Measurements from ENCODE around the gene ZNRF1. TPM values are rescaled to one million over a fixed set of nuclear protein-coding genes. Genes with fewer than 3 reads are reported as not detected.
A peak's percentile ranks its signal among the peaks of the same experiment; 100 is the strongest.

ZNRF1 gene
- total RNA-seq, 1 donor from 2014 or later = 115 TPM

GRCh38 chr16:75093598-75094540 lies 95.0 kb downstream of the ZNRF1 start:
- Mint-ChIP-seq H3K27me3 (ENCODE audit: unreplicated experiment) (peaks cover 9% of the 10 kb centered on the region), H3K9me3 (ENCODE audit: unreplicated experiment) (no peaks in the 10 kb centered on the region), H3K4me1 (ENCODE audit: unreplicated experiment) (peaks cover 47% of the 10 kb centered on the region), H3K36me3 (ENCODE audit: low read depth, unreplicated experiment) (peaks cover 31% of the 10 kb centered on the region), H3K4me3 (ENCODE audit: unreplicated experiment) (peak overlapping the region; percentile 31), H3K27ac (ENCODE audit: unreplicated experiment) (no peak overlapping the region)
- DNase-seq (ENCODE audit: low spot score) = no peak
- TF ChIP-seq CTCF (IDR thresholded peaks at IDR 0.05; ENCODE audit: unreplicated experiment) = no peak

DNA sequence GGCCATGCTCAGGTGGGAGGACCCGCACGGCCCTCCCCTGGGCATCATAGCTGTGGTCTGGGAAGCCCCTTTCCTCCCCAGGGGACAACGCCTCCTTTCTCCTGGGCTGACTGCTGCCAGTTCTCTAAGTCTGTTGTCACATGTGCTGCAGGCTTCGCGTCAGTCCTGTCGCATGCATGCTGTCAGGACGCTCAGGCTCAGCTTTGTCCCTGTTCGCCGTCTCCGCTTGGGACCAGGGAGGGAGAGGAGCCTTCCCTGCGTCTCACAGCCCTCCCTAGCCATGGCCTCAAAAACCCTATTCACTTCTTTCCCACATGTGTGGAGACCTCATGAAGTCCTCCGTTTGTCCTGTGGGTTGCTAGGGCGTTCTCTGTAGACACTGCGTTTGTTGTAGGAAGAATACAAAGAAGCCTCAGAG lies 96.4 kb downstream of the ZNRF1 start:
- no peak overlapping the region for H3K27ac Mint-ChIP-seq (ENCODE audit: unreplicated experiment)
- peaks cover 32% of the 10 kb centered on the region for H3K36me3 Mint-ChIP-seq (ENCODE audit: low read depth, unreplicated experiment)
- peaks cover 16% of the 10 kb centered on the region for H3K27me3 Mint-ChIP-seq (ENCODE audit: unreplicated experiment)
- no peak overlapping the region for H3K4me3 Mint-ChIP-seq (ENCODE audit: unreplicated experiment)
- DNase-seq (ENCODE audit: low spot score) = no peak
- H3K9me3 Mint-ChIP-seq (ENCODE audit: unreplicated experiment) = no peaks in the 10 kb centered on the region
- no peak for TF ChIP-seq CTCF (IDR thresholded peaks at IDR 0.05; ENCODE audit: unreplicated experiment)
- peaks cover 48% of the 10 kb centered on the region for H3K4me1 Mint-ChIP-seq (ENCODE audit: unreplicated experiment)

DNA sequence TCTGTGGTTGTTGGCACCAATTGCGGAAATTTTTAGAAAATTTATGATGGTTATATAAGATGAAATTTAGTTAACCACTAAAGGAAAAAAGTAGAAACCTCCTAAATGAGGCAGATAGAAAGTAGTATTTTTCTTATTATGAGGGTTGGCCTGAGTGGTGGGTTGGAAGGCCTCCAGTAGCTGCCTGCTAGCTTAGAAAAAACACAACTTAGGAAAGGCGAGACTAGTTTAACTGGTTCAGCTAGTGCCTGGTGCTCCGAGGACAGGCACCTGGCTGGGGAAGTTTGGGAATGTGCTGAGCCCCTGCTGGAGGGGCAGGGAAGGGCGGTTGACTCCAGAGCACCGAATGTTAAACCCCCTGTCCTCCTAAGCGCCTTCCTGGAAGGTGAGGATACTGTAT lies 97.8 kb downstream of the ZNRF1 start:
- Mint-ChIP-seq H3K4me3 (ENCODE audit: unreplicated experiment) (peak overlapping the region; percentile 76), H3K4me1 (ENCODE audit: unreplicated experiment) (peaks cover 55% of the 10 kb centered on the region)

GRCh38 chr16:75097191-75097761 lies 98.5 kb downstream of the ZNRF1 start:
- no peak for TF ChIP-seq CTCF (IDR thresholded peaks at IDR 0.05; ENCODE audit: unreplicated experiment)
- Mint-ChIP-seq H3K27ac (ENCODE audit: unreplicated experiment) (peak overlapping the region; percentile 64), H3K36me3 (ENCODE audit: low read depth, unreplicated experiment) (peaks cover 36% of the 10 kb centered on the region), H3K9me3 (ENCODE audit: unreplicated experiment) (no peaks in the 10 kb centered on the region), H3K27me3 (ENCODE audit: unreplicated experiment) (peaks cover 18% of the 10 kb centered on the region), H3K4me1 (ENCODE audit: unreplicated experiment) (peaks cover 55% of the 10 kb centered on the region), H3K4me3 (ENCODE audit: unreplicated experiment) (no peak overlapping the region)
- DNase-seq (ENCODE audit: low spot score) = no peak

More for the DNA sequence above, 97.8 kb downstream of the ZNRF1 start:
- TF ChIP-seq CTCF (IDR thresholded peaks at IDR 0.05; ENCODE audit: unreplicated experiment) = peak; percentile 56
- H3K27me3 Mint-ChIP-seq (ENCODE audit: unreplicated experiment) = peaks cover 18% of the 10 kb centered on the region
- peaks cover 35% of the 10 kb centered on the region for H3K36me3 Mint-ChIP-seq (ENCODE audit: low read depth, unreplicated experiment)
- DNase-seq (ENCODE audit: low spot score) = no peak
- peak overlapping the region; percentile 64 for H3K27ac Mint-ChIP-seq (ENCODE audit: unreplicated experiment)
- no peaks in the 10 kb centered on the region for H3K9me3 Mint-ChIP-seq (ENCODE audit: unreplicated experiment)
